Right cardiac atrium (tissue), 5 donors: Measurements from ENCODE around the gene CDK8. TPM values are rescaled to one million over a fixed set of nuclear protein-coding genes. Genes with fewer than 3 reads are reported as not detected.
"Not testable (repeated sequence)": the region's sequence is repeated elsewhere in the genome, so short reads cannot be mapped to it uniquely, and the experiment has no call there.

Experiments
- ATAC-seq, 2 donors: fragments of 200-7000 bp; cut with Tn5 transposase; one replicate each; pipeline versions ENCODE4 v1.8.0 to v1.9.1; 2020; ENCODE audit warnings: moderate library complexity in 2 of 2, mild to moderate bottlenecking in 1 of 2
- DNase-seq, 3 donors: peaks; one replicate each; pipeline ENCODE4 v3.0.0-alpha.2; 2020
- H3K27ac ChIP-seq: one replicate; pipeline ENCODE4 v1.5.1; 2013; ENCODE audit warnings: mild to moderate bottlenecking, low read length, control low read depth, moderate library complexity
- H3K27me3 ChIP-seq: one replicate; pipeline ENCODE4 v1.6.1; 2013; ENCODE audit not compliant: control insufficient read depth, insufficient read depth
- H3K4me1 ChIP-seq: one replicate; pipeline ENCODE4 v1.6.1; 2013; ENCODE audit warnings: low read length; ENCODE audit not compliant: control insufficient read depth, insufficient read depth
- H3K4me3 ChIP-seq: one replicate; pipeline ENCODE4 v1.5.1; 2013; ENCODE audit warnings: low read length, control low read depth
- H3K9me3 ChIP-seq: one replicate; pipeline ENCODE4 v1.6.1; 2013; ENCODE audit warnings: low read length; ENCODE audit not compliant: control insufficient read depth
- WGBS: extraction: QIAGEN DNeasy Blood & Tissue Kit; methylation state at CpG from one replicate; pipeline ENCODE4 v1.1.7; 2013; 5-methylcytosine and 5-hydroxymethylcytosine counted together
- intact Hi-C, 4 donors: fragments of 100-400 bp; cut with DNase I; formaldehyde crosslinking; loops; one replicate each; pipeline versions ENCODE4 v1.11.0 to v1.14.0; 2022 to 2023
- polyA plus RNA-seq: library from polyadenylated mRNA; stranded (reverse); fragments of 200-250 nt; gene quantifications from one replicate; pipeline ENCODE4 v1.2.3, GENCODE V29; 2013
- total RNA-seq, 4 donors: library from RNA; stranded (reverse); fragmentation: NEBNext Ultra II Directional; extraction: Animal tissue kit (Norgen Biotek cat#: 25700); gene quantifications; one replicate each; pipeline ENCODE4 v1.2.1, GENCODE V29; 2021
- donor health status: healthy with polysubstance abuse.
- donor health status: DM: no; HTN: yes; CAD: no.
- donor health status: DM: no; HTN: no; CAD: no.
- donor health status: DM: no; HTN: yes; CAD: no; lungs with severe emphysema.
- donor health status: DM: yes; HTN: yes; CAD: no.

The CDK8 gene
- total and polyA plus RNA-seq, 5 donors = 6.1 to 13.6 (median 11.4) TPM

DNA sequence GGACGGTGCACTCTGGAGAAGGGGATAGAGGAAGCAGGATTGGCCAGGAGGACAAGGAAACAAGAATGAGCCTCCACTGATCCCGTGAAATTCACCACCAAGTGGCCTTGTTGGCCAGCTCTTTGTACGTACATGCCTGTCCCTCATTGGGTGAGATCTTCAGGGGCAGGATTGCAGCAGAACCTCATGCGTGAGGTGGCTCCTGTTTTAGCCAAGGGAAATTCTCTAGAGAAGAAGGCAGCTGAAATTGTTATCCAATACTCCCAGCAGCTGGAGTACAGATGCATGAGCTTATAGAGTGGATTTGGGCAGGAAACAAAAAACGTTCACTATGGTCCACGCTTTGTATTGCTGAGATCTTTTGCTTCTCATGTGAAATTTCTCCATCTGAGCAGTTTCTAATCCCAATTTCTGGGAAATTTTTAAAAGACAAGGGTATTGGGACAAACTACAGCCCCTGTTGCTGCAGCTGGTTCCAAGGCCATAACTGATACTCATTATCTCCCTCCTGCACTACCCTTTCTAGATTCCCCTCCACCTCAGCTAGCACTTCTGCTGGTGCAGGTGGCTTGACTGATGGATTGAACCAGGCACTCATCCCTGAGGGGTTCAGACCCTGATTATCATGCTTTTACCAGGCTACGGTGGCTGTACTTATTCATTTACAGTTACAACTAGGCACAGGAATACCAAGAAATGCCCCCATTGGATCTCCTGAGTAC, 27.9 kb upstream of the CDK8 start:
- Histone ChIP-seq H3K9me3 (no peaks in the 10 kb centered on the region), H3K4me1 (no peaks in the 10 kb centered on the region), H3K27me3 (no peaks in the 10 kb centered on the region), H3K4me3 (no peak overlapping the region), H3K27ac (no peak overlapping the region)
- no peak for DNase-seq
- intact Hi-C loops = no loop called here
- 70% methylated on average over 7 of the region's 7 CpGs for WGBS
- no peak for ATAC-seq

- 76% methylated on average over 6 of the region's 6 CpGs for WGBS
- no peaks in the 10 kb centered on the region for H3K27me3 ChIP-seq
- H3K4me1 ChIP-seq = no peaks in the 10 kb centered on the region
- no peaks in the 10 kb centered on the region for H3K9me3 ChIP-seq
- ATAC-seq = no peak
- H3K4me3 ChIP-seq = no peak overlapping the region
- intact Hi-C loops = no loop called here
- no peak for DNase-seq
- H3K27ac ChIP-seq = no peak overlapping the region
Observed at GRCh38 chr13:26227166-26227971, 26.6 kb upstream of the CDK8 start.

DNA sequence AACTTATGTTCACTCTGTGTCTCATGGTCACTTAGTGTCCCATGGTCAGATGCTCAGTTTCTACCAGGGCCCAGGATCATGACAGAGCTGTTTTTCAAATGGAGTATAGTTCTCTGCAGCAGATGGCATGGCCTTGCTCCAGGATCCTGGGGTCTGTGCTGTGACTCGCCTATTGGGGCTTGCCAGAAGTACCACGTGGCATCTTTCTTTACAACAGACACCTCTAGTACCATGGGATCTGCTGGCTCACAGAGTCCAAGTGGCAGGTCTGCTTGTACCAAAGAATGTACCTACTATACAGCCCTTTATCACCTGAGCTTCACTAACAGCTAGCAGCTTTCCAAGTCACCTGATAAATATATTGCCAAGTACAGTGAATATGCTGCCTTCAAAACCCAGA, 25.8 kb upstream of the CDK8 start:
- intact Hi-C loops = no loop called here
- no peak overlapping the region for H3K27ac ChIP-seq
- H3K4me3 ChIP-seq = no peak overlapping the region
- H3K9me3 ChIP-seq = no peaks in the 10 kb centered on the region
- H3K27me3 ChIP-seq = no peaks in the 10 kb centered on the region
- ATAC-seq (no peak), DNase-seq (no peak)
- no peaks in the 10 kb centered on the region for H3K4me1 ChIP-seq
- WGBS = 75% methylated on average over 2 of the region's 2 CpGs

- ATAC-seq (no peak), DNase-seq (no peak)
- H3K9me3 ChIP-seq = no peaks in the 10 kb centered on the region
- intact Hi-C loops = no loop called here
- WGBS = 90% methylated on average over 13 of the region's 13 CpGs
- H3K4me1 ChIP-seq = no peaks in the 10 kb centered on the region
- H3K4me3 ChIP-seq = no peak overlapping the region
- H3K27me3 ChIP-seq = no peaks in the 10 kb centered on the region
- no peak overlapping the region for H3K27ac ChIP-seq
Observed at GRCh38 chr13:26229080-26229615, 24.8 kb upstream of the CDK8 start.

DNA sequence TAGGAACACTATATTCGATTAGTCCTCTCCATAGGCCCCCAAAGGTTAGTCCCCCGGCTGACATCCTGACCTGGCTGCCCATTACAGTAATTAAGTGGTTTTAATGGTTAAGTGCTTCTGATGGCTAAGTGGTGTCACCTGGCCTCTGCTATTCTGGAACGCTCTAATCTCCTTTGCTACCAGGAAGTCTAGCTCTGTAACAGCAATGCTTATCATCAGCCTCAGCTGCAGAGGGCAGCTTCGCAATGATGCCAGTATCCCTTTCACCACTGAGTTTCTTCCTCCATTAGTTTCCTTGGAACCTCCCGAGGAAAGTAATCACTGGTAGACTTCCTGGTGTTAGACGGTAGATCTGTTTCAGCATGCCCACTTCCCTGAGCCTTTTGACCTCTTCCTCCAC, 23.2 kb upstream of the CDK8 start:
- no peak for ATAC-seq
- intact Hi-C loops = no loop called here
- DNase-seq = no peak
- Histone ChIP-seq H3K9me3 (no peaks in the 10 kb centered on the region), H3K4me3 (no peak overlapping the region), H3K4me1 (no peaks in the 10 kb centered on the region), H3K27me3 (no peaks in the 10 kb centered on the region), H3K27ac (no peak overlapping the region)
- WGBS = 35% methylated on average over 6 of the region's 6 CpGs

DNA sequence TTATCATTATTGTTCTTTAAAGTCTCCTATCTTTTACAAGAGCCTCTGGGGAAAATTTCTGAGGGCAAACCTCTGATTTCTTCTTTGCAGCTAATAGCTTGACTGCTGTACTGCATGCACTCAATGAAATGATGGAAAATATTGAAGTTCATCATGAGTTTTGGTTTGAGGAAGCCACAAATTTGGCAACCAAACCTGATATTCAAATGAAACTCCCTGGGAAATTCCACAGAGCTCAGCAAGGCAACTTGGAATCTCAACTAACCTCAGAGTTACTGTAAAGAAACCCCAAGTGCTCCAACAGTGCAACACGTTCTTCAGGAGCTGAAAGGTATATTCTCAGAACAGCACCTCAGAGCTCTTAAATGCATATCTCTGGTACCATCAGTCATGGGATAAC, 17.6 kb upstream of the CDK8 start:
- DNase-seq (no peak), ATAC-seq (no peak)
- H3K4me1 ChIP-seq = no peaks in the 10 kb centered on the region
- WGBS = 53% methylated on average over 1 of the region's 1 CpG
- no peak overlapping the region for H3K27ac ChIP-seq
- H3K9me3 ChIP-seq = no peaks in the 10 kb centered on the region
- H3K4me3 ChIP-seq = no peak overlapping the region
- no peaks in the 10 kb centered on the region for H3K27me3 ChIP-seq
- intact Hi-C loops = no loop called here

DNA sequence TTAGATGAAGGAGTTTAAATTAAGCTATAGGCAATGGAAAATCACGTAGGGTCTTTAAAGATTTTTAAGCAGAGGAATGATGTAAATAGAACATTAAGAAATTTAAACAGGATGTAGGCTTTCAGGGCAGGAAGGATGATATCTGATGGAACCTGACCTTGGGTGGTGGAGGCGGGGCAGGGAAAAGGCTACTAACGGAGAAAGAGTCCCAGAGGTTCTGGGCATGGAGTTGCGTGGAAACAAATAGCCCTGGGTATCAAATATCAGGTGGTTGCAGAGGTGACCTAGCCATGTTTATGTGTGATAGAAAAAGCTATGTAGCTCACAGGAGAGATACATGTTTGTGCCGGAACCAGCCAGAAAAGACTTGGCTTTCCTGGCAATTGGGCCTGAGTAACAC, 7.8 kb upstream of the CDK8 start:
- Histone ChIP-seq H3K27ac (no peak overlapping the region), H3K9me3 (no peaks in the 10 kb centered on the region), H3K4me1 (no peaks in the 10 kb centered on the region), H3K4me3 (no peak overlapping the region), H3K27me3 (no peaks in the 10 kb centered on the region)
- DNase-seq (no peak), ATAC-seq (peak in 1 of 2 donors; percentile 81)
- intact Hi-C loops = no loop called here
- 57% methylated on average over 5 of the region's 5 CpGs for WGBS

DNA sequence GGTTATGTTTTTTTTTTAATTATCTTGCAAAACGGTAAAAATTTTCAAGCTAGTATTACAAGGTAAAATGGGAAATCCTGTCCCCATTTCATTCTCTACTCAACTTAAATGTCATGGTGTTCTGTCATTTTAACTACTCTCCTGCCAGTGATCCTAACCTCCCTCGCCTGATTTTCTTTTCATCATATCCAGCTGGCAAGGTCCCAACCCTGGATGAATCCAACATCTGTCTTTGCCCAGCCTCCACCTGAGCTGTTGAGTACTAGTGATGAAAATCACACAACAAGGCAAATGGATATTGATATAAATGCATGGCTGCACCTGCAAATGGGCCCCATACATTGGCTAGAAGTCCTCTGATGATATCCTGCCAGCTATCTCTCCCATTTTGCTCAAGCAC, 6.9 kb upstream of the CDK8 start:
- ATAC-seq (no peak), DNase-seq (no peak)
- no peaks in the 10 kb centered on the region for H3K9me3 ChIP-seq
- H3K27me3 ChIP-seq = no peaks in the 10 kb centered on the region
- H3K27ac ChIP-seq = no peak overlapping the region
- 58% methylated on average over 2 of the region's 2 CpGs for WGBS
- intact Hi-C loops = no loop called here
- no peak overlapping the region for H3K4me3 ChIP-seq
- H3K4me1 ChIP-seq = no peaks in the 10 kb centered on the region

- ATAC-seq (no peak), DNase-seq (no peak)
- intact Hi-C loops = no loop called here
- Histone ChIP-seq H3K27ac (no peak overlapping the region), H3K27me3 (no peaks in the 10 kb centered on the region), H3K9me3 (no peaks in the 10 kb centered on the region), H3K4me3 (no peak overlapping the region), H3K4me1 (no peaks in the 10 kb centered on the region)
- 31% methylated on average over 3 of the region's 3 CpGs for WGBS
Observed at GRCh38 chr13:26247608-26248007, 6.3 kb upstream of the CDK8 start.

DNA sequence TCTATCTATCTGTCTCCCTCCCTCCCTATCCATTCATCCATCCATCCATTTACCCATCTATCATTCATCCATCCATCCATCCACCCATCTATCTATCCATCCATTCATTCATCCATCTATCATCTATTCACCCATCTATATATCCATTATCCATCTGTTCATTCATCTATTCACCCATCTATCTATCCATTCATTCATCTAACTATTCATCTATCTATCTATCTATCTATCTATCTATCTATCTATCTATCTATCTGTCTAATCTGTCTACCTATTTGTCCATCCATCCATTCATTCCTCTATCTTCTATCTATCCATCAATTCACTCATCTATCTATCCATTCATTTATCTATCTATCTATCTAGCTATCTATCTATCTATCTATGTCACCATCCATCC, 4.4 kb upstream of the CDK8 start:
- no peak for ATAC-seq
- DNase-seq = no peak
- Histone ChIP-seq H3K9me3 (no peaks in the 10 kb centered on the region), H3K4me3 (no peak overlapping the region), H3K27ac (no peak overlapping the region), H3K4me1 (no peaks in the 10 kb centered on the region), H3K27me3 (no peaks in the 10 kb centered on the region)
- intact Hi-C loops = no loop called here

GRCh38 chr13:26252006-26252405, 1.9 kb upstream of the CDK8 start:
- intact Hi-C loops, ATAC-seq, DNase-seq, H3K9me3 ChIP-seq, H3K27me3 ChIP-seq, H3K4me1 ChIP-seq, H3K27ac ChIP-seq, H3K4me3 ChIP-seq: not testable (repeated sequence)
- WGBS = 93% methylated on average over 4 of the region's 4 CpGs
